ENCODE data around the gene KIRREL1. TPM values are rescaled to one million over a fixed set of nuclear protein-coding genes. Genes with fewer than 3 reads are reported as not detected.

The KIRREL1 gene
- polyA plus RNA-seq, 1 donor (not counting 4 experiments of a cell fraction or from before 2014, with no cell fraction given), result 19.7 TPM

DNA sequence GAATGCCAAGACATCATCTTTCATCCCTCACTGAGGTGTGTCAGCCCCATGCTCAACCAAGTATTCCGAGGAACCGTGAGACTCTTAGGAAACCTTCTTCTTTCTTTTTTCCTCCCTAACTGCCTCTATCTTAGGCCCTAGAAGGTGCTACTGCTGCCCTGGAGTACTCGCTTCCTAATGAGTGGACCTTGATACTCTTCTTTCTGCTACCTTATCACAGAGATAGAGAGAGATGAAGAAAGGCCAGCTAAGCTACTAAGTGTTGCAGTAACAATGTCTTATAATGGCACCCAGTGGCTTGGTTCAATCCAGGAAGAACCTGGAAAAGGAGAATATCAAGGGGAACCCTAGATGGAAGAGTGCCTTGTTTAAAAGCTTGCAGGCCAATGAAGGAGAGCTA, 86.6 kb downstream of the KIRREL1 start:
- FAIRE-seq (no peak), DNase-seq (ENCODE audit: low read depth, low spot score) (no peak)
- Histone ChIP-seq H3K4me2 (ENCODE audit: control insufficient read depth, extremely low read depth, insufficient read depth, low read depth, low read length) (no peak overlapping the region), H3K9ac (ENCODE audit: control insufficient read depth, extremely low read depth, insufficient read depth, low read length) (no peak overlapping the region), H3K36me3 (ENCODE audit: control insufficient read depth in 2 of 2, extremely low read depth in 1 of 2, insufficient read depth in 2 of 2, low read length in 2 of 2) (peaks cover 46 to 52% of the 10 kb centered on the region in 2 experiments), H3K27me3 (ENCODE audit: control insufficient read depth, extremely low read depth, insufficient read depth, low read length) (no peaks in the 10 kb centered on the region), H3K9me1 (ENCODE audit: control insufficient read depth, extremely low read depth, insufficient read depth, low read length) (no peaks in the 10 kb centered on the region), H3K79me2 (ENCODE audit: control insufficient read depth, insufficient read depth, low read length) (peaks cover 6% of the 10 kb centered on the region), H3K9me3 (ENCODE audit: control insufficient read depth, low read depth, low read length) (no peaks in the 10 kb centered on the region), H3K4me1 (ENCODE audit: control insufficient read depth, extremely low read depth, insufficient read depth, low read length) (no peaks in the 10 kb centered on the region), H4K20me1 (ENCODE audit: control insufficient read depth, extremely low read depth, insufficient read depth, low read length) (no peaks in the 10 kb centered on the region), H3K4me3 (ENCODE audit: control insufficient read depth in 2 of 3, extremely low read depth in 1 of 3, insufficient read depth in 2 of 3, low read depth in 1 of 3, low read length in 3 of 3) (no peak overlapping the region), H3K27ac (ENCODE audit: control insufficient read depth, insufficient read depth, low read length) (no peak overlapping the region), H2AFZ (ENCODE audit: control insufficient read depth, low read length) (no peak overlapping the region)
- TF ChIP-seq, protein P1, sequence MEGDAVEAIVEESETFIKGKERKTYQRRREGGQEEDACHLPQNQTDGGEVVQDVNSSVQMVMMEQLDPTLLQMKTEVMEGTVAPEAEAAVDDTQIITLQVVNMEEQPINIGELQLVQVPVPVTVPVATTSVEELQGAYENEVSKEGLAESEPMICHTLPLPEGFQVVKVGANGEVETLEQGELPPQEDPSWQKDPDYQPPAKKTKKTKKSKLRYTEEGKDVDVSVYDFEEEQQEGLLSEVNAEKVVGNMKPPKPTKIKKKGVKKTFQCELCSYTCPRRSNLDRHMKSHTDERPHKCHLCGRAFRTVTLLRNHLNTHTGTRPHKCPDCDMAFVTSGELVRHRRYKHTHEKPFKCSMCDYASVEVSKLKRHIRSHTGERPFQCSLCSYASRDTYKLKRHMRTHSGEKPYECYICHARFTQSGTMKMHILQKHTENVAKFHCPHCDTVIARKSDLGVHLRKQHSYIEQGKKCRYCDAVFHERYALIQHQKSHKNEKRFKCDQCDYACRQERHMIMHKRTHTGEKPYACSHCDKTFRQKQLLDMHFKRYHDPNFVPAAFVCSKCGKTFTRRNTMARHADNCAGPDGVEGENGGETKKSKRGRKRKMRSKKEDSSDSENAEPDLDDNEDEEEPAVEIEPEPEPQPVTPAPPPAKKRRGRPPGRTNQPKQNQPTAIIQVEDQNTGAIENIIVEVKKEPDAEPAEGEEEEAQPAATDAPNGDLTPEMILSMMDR (optimal IDR thresholded peaks at IDR 0.05 in 1 of 3, IDR thresholded peaks at IDR 0.05 in 1 of 3, conservative IDR thresholded peaks at IDR 0.05 in 1 of 3; ENCODE audit: extremely low read depth in 1 of 3, insufficient read depth in 2 of 3, low read length in 3 of 3), result no peak
- no peak for TF ChIP-seq EZH2 (IDR thresholded peaks at IDR 0.05; ENCODE audit: low read length)
- dilution Hi-C loops (cut with MboI; ENCODE audit: extremely low pct_ligation_motif_present, low sequenced_read_pairs), result no loop called here

DNA sequence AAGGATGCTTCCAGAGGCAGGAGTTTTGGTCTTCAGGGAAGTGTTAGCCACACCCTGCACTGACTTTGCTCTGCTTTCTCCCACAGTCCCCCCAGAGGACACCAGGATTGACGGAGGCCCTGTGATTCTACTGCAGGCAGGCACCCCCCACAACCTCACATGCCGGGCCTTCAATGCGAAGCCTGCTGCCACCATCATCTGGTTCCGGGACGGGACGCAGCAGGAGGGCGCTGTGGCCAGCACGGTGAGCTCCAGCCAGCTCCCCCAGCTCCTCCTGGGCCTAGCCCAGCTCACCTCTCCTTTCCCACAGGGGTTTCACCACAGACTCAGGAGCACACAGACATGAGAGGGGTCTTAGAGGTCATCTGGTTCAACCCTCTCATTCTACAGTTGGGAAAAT, 90.9 kb downstream of the KIRREL1 start:
- no peak overlapping the region for H3K9ac ChIP-seq (ENCODE audit: control insufficient read depth, extremely low read depth, insufficient read depth, low read length)
- no peak overlapping the region for H3K27ac ChIP-seq (ENCODE audit: control insufficient read depth, insufficient read depth, low read length)
- no peaks in the 10 kb centered on the region for H4K20me1 ChIP-seq (ENCODE audit: control insufficient read depth, extremely low read depth, insufficient read depth, low read length)
- FAIRE-seq (no peak), DNase-seq (ENCODE audit: low read depth, low spot score) (no peak)
- no peak overlapping the region for H3K4me3 ChIP-seq (ENCODE audit: control insufficient read depth in 2 of 3, extremely low read depth in 1 of 3, insufficient read depth in 2 of 3, low read depth in 1 of 3, low read length in 3 of 3)
- H3K4me1 ChIP-seq (ENCODE audit: control insufficient read depth, extremely low read depth, insufficient read depth, low read length), result no peaks in the 10 kb centered on the region
- no peaks in the 10 kb centered on the region for H3K79me2 ChIP-seq (ENCODE audit: control insufficient read depth, insufficient read depth, low read length)
- dilution Hi-C loops (cut with MboI; ENCODE audit: extremely low pct_ligation_motif_present, low sequenced_read_pairs), result no loop called here
- H3K36me3 ChIP-seq (ENCODE audit: control insufficient read depth in 2 of 2, extremely low read depth in 1 of 2, insufficient read depth in 2 of 2, low read length in 2 of 2), result peaks cover 44 to 61% of the 10 kb centered on the region in 2 experiments
- H3K4me2 ChIP-seq (ENCODE audit: control insufficient read depth, extremely low read depth, insufficient read depth, low read depth, low read length), result no peak overlapping the region
- H3K27me3 ChIP-seq (ENCODE audit: control insufficient read depth, extremely low read depth, insufficient read depth, low read length), result no peaks in the 10 kb centered on the region
- no peak for TF ChIP-seq EZH2 (IDR thresholded peaks at IDR 0.05; ENCODE audit: low read length)
- TF ChIP-seq, protein P1 (optimal IDR thresholded peaks at IDR 0.05 in 1 of 3, IDR thresholded peaks at IDR 0.05 in 1 of 3, conservative IDR thresholded peaks at IDR 0.05 in 1 of 3; ENCODE audit: extremely low read depth in 1 of 3, insufficient read depth in 2 of 3, low read length in 3 of 3), result no peak
- H3K9me3 ChIP-seq (ENCODE audit: control insufficient read depth, low read depth, low read length), result no peaks in the 10 kb centered on the region
- H2AFZ ChIP-seq (ENCODE audit: control insufficient read depth, low read length), result no peak overlapping the region
- no peaks in the 10 kb centered on the region for H3K9me1 ChIP-seq (ENCODE audit: control insufficient read depth, extremely low read depth, insufficient read depth, low read length)

Data from keratinocyte (primary cell).